Measurements from ENCODE around the gene RAD9A.
"Not testable (repeated sequence)": the region's sequence is repeated elsewhere in the genome, so short reads cannot be mapped to it uniquely, and the experiment has no call there.

Gene RAD9A

DNA sequence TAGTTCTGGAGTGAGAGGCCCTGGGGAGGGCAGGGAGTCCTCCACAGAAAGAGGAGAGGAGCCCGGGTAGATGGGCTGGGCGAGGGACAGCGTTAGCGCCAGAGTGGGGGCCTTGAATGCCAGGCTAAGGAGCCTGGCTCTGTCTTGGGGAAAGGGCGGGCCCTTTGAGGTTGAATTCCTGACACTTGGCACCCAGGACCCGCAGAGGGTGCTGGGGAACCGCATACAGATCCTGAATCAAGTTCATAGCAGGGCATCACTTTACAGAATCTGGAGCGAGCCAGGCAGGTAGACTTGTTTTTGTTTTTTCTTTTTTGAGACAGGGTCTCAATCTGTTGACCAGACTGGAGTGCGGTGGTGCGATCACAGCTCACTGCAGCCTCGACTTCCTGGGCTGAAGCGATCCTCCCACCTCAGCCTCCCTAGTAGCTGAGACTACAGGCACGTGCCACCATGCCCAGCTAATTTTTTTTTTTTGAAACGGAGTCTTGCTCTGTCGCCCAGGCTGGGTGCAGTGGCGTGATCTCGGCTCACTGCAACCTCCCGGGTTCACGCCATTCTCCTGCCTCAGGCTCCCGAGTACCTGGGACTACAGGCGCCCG is 29.7 kb downstream of the RAD9A start:
- in situ Hi-C loops (cut with HindIII; ENCODE audit: low sequenced_read_pairs): no loop called here

DNA sequence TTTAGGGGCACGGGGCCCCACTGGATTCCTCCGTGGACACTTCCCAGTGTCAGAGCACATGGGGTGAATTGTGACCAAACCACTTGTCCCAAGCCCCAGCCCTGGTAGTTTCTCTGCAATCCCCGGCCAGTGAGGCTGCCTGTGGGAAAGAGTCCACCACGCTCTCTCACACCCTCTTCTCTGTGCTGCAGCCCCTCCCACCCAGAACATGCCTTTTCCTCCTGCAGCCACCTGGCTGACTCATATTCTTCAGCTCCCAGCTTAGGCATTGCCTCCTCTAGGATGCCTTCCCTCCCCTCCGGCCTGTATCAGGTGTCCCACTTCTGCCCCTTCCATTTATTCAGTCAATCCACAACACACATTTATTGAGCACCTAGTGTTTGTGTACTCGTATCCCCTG is 31.1 kb downstream of the RAD9A start:
- in situ Hi-C loops (cut with HindIII; ENCODE audit: low sequenced_read_pairs): no loop called here

DNA sequence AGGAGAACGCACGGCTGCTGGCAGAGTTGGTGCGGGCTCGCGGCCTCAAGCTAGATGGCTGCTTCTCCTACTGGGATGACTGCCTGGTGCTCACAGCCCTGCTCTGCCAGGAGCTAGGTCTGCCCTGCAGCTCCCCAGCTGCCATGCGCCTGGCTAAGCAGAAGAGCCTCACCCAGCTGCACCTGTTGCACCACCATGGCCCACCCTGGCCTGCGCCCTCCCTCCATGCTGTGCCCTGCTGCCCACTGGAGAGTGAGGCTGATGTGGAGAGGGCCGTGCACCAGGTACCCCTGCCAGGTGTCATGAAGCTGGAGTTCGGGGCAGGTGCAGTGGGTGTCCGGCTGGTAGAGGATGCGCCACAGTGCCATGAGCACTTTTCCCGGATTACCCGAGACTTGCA is 31.7 kb downstream of the RAD9A start:
- in situ Hi-C loops (cut with HindIII; ENCODE audit: low sequenced_read_pairs): no loop called here

DNA sequence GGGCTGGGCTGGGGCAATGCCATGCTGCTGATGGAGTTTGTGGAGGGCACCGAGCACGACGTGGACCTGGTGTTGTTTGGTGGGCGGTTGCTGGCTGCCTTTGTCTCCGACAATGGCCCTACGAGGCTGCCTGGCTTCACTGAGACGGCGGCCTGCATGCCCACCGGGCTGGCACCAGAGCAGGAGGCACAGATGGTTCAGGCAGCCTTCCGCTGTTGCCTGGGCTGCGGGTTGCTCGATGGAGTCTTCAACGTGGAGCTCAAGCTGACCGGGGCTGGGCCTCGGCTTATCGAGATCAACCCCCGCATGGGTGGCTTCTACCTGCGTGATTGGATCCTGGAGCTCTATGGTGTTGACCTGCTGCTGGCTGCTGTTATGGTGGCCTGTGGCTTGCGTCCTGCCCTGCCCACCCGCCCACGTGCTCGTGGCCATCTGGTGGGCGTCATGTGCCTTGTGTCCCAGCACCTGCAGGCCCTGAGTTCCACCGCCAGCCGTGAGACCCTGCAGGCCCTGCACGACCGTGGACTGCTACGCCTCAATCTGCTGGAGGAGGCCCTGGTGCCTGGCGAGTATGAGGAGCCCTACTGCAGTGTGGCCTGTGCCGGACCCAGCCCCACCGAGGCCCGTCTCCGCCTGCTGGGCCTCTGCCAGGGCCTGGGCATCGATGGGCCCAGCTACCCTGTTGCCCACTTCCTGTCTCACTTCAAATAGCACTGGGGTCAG is 32.3 kb downstream of the RAD9A start:
- in situ Hi-C loops (cut with HindIII; ENCODE audit: low sequenced_read_pairs): no loop called here

DNA sequence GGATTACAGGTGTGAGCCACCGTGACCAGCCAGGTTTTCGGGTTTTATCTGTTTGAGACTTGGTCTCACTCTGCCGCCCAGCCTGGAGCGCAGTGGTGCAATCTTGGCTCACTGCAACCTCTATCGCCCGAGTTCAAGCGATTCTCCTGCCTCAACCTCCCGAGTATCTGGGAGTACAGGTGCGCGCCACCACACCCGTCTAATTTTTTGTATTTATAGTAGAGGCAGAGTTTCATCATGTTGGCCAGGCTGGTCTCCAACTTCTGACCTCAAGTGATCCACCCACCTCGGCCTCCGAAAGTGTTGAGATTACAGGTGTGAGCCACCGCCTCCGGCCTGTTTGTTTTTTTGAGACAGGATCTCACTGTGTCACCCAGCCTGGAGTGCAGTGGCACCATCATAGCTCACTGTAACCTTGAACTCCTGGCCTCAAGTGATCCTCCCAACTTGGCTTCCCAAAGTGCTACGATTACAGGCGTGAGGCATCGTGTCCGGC is 35.6 kb downstream of the RAD9A start:
- in situ Hi-C loops (cut with HindIII; ENCODE audit: low sequenced_read_pairs): not testable (repeated sequence)

DNA sequence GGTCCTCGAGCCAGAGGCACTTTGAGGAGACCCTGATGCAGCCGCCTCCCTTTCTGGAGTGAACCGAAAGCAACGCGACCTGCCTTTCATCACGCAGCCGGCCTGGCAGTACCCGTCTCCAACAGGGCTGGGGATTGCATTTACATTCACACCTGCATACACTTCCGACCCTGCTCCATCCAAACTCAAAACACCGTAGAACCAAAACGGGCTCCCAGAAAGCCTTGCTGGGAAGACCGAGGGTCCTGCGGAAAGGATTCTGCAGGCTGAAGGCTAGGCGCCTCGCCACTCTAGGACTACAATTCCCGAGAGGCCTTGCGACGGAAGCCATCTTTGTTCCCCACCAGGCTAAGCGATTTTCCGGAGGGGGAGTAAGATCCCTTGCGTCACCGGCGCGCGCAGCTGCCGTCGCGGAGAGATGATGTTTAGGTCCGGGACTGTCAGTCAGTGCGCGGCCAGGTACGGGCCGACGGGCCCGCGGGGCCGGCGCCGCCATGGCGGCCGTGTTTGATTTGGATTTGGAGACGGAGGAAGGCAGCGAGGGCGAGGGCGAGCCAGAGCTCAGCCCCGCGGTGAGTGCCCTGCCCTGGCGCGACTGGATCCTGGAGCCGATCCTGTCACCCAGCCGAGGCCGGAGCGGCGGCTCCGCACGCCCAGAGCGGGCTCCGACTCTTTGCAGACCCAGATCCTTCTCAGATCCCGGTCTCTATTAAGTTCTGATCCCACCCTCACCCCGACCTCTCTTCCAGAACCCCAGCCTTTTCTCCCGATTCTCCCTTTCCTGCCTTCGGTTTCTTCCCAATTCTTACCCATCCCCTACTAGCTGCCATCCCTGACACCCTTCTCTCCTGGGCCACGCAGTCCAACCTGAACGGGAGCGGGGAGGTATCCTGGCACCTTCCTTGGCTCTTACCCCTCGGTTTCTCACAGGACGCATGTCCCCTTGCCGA is 36.5 kb downstream of the RAD9A start, which contains the start of gene RPS6KB2:
RPS6KB2 (plus strand) TSS at position 443 of the 950 bp plus-strand sequence; CDS start at position 495, 52 bp downstream.
- in situ Hi-C loops (cut with HindIII; ENCODE audit: low sequenced_read_pairs): no loop called here

DNA sequence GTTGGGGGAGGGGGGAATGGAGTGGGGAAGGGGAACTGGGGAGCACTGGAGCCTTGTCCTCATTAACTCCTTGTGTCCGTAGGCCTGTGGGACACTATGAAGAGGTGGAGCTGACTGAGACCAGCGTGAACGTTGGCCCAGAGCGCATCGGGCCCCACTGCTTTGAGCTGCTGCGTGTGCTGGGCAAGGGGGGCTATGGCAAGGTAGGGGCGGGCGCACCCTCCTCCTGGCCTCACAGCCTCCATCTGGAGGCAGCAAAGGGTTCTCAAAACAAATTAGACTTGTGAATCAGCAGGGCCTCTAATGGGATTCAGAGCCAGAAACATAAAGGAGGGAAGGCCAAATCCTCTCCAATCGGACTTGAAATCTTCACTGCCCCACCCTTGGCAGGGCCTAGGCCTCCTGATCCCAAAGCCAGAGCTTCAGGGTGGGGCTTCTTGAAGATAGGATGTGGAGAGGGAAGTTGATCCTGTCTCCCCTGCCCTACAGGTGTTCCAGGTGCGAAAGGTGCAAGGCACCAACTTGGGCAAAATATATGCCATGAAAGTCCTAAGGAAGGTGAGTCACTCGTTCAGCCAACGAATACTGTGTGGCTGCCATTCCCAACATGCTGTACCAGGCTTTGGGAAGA is 37.4 kb downstream of the RAD9A start:
- in situ Hi-C loops (cut with HindIII; ENCODE audit: low sequenced_read_pairs): no loop called here

DNA sequence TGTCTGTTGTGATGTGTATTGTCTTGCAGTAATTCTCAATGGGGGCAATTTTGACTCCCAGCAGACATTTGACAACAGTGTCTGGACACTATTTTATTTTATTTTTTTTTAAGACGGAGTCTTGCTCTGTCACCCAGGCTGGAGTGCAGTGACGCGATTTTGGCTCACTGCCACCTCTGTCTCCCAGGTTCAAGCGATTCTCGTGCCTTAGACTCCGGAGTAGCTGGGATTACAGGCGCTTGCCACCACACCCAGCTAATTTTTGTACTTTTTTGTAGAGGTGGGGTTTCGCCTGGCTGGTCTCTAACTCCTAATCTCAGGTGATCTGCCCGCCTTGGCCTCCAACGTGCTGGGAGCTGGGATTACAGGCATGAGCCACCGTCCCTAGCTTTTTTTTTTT is 37.9 kb downstream of the RAD9A start:
- in situ Hi-C loops (cut with HindIII; ENCODE audit: low sequenced_read_pairs): no loop called here

DNA sequence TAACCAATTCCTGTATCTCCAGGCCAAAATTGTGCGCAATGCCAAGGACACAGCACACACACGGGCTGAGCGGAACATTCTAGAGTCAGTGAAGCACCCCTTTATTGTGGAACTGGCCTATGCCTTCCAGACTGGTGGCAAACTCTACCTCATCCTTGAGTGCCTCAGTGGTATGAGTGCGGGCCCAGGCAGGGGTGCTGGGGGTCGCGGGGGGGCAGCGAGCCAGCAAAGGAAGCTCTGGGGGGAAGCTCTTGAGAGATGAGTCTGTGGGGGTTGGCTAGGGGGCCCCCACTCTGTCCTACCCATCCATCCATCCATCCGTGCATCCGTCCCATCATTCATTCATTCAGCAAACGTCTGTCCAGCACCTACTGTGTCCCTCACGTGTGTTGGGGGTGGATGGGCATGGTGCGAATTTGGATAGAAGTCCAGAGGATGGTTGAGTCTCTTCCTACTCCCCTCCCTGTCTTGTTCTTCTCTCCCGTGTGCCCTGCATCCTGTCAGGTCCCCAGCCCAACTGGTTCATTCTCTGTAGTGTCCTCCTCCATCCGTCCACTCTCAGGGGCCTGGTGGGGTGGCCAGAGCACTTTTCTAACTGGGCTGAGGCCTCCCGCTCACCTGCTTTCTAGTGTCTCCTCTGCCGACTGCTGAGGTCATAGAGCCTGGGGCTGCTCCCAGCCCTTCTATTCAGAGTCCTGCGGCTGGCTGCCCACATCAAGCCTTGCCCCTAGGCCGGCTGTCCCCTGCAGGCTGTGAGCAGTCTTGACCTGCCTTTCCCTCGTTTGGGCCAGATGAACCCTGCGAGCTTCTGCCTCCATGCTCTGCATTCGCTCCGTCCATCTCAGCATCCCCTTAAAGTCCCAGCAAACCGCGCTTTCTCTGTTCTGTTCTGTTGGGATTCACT is 39.8 kb downstream of the RAD9A start:
- in situ Hi-C loops (cut with HindIII; ENCODE audit: low sequenced_read_pairs): no loop called here

DNA sequence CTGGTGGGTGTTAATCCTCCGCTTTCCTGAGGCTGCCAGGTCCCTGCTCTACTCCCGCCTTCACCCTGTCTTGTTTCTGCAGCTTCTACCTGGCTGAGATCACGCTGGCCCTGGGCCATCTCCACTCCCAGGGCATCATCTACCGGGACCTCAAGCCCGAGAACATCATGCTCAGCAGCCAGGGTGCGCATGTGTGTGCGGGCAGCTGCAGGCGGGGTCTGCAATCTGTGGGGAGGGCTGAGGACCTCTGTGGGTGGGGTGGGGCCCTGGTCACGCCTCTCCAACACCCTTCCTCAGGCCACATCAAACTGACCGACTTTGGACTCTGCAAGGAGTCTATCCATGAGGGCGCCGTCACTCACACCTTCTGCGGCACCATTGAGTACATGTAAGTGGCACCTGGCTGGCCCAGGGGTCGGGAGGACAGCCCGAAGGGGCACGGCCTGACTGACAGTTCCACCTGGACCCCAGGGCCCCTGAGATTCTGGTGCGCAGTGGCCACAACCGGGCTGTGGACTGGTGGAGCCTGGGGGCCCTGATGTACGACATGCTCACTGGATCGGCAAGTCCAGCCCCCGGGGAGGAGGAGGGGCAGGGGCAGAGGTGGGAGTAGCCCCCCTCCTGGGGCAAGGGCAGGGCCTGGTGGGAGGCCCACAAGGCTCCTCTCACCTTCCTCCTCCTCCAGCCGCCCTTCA is 41.0 kb downstream of the RAD9A start:
- in situ Hi-C loops (cut with HindIII; ENCODE audit: low sequenced_read_pairs): no loop called here

DNA sequence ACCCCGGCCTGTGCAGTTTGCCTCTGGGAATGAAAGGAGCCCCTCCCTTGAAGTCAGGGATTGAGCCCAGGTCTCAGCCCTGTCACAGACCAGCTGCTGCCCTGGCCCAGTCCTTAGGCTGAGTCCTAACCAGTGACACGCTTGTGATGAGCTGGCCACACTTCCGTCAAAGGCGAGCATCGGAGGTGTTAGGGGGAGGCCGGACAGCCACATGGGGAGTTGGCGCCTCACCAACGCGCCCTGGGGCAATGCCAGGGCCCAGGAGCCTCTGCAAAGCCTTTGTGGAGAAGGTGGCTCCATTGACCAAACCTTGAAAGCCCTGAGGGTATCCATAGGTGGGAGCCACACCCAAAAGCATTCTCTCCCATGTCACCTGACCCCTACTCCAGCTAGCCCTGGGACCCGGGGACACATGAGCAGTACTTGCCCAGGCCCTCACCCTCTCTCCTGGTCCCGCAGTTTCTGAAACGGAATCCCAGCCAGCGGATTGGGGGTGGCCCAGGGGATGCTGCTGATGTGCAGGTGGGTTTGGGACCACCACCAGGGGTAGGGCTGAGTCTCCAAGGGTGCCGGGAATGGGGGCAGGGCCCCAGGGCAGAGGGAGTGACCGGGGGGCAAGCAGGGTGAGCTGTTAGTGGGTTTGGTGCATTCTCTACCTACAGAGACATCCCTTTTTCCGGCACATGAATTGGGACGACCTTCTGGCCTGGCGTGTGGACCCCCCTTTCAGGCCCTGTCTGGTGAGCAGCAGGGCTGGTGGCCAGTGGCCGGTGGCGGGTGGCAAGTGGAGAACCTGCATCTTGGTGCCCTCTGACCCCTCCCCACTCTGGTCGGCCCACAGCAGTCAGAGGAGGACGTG is 42.0 kb downstream of the RAD9A start:
- in situ Hi-C loops (cut with HindIII; ENCODE audit: low sequenced_read_pairs): no loop called here

DNA sequence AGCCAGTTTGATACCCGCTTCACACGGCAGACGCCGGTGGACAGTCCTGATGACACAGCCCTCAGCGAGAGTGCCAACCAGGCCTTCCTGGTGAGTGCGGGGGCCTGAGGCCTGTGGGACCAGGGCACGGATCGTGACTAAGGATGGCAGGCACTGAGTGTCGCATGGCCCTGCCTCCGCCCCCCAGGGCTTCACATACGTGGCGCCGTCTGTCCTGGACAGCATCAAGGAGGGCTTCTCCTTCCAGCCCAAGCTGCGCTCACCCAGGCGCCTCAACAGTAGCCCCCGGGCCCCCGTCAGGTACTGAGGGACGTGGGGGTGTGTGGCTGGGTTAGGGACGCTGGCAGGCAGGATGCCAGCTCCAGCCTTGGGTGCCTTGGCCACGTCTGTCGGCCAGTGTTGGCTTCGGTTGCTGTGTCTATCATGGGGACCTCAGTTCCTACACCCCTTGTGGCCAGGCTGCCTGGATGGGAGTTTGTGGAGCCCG is 42.7 kb downstream of the RAD9A start:
- in situ Hi-C loops (cut with HindIII; ENCODE audit: low sequenced_read_pairs): no loop called here

DNA sequence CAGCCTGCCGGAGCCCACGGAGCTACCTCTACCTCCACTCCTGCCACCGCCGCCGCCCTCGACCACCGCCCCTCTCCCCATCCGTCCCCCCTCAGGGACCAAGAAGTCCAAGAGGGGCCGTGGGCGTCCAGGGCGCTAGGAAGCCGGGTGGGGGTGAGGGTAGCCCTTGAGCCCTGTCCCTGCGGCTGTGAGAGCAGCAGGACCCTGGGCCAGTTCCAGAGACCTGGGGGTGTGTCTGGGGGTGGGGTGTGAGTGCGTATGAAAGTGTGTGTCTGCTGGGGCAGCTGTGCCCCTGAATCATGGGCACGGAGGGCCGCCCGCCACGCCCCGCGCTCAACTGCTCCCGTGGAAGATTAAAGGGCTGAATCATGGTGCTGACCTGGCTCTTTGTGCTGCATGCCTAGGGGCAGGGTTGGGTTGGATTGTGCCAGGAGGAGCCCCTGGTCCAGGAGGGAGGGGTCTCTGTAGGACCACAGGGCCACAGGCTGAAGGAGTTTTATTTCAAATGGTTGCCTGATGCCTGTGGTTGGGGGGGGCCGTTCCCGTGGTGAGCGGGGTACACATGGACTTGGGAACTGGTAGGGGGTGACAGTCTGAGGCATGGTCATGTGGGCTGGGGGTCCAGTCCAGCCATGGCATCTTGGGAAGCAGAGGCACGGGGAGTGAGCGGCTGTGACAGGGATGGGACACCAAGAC is 43.4 kb downstream of the RAD9A start:
- in situ Hi-C loops (cut with HindIII; ENCODE audit: low sequenced_read_pairs): no loop called here

DNA sequence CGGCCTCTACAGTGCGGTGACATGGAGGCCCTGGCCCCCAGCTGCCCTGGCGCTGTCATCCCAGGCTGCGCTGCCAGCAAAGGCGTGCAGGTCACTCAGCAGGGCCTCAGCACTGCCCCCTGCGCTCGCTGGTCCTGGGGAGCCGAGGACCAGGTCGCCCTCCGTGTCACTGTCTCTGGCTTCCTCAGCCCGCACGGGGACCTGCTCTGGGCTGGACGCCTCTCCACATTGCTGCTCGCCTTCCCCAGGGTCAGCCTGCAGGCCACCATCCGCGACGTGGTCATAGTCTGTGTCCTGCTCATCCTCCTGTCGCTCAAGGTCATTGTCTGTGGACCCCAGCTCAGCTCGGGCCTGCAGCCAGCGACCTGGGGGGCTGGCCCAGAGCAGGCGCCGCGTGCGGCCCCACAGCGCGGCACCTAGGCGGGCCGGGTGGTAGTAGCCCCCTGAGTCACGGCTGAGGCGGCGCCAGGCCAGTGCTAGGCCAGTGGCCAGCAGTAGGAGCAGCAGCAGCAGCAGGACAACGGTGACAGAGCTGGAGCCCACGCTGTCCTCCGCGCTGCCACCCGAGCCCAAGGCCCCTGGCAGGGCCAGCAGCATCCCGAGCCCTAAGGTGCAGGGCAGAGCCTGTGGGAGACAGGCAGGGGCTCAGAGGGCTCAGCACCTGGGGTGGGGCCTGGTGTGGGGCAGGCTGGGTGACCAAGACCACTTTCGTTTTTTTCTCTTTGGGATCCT is 44.1 kb downstream of the RAD9A start:
- in situ Hi-C loops (cut with HindIII; ENCODE audit: low sequenced_read_pairs): no loop called here

DNA sequence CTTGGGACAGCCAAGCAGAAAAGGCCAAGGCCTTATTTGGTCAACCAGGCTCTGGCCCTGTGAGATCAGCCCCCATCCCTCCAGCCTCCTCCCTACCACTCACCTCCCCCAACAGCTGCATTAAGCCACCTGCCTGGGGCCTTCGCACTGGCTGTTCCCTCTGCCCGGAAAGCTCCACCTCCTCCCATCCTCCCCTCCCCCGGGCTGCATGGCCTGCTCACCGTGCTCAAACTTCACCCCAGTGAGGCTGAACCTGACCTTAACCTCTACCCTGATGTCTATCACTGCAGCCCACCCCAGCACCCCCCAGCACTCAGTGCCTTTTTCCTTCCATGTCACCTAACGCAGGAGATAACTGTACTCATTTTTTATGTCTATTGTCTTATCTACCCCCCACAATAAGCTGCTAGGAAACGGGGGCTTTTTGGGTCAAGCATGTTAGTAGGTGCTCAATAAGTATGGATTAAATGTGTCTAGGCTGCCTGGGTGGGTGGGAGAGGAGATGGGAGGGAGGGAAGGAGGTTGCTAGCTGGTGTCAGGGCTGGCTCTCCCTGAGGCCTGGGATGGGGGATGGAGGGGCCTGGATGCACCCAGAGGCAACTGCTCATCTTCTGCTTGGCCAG is 44.8 kb downstream of the RAD9A start:
- in situ Hi-C loops (cut with HindIII; ENCODE audit: low sequenced_read_pairs): no loop called here

DNA sequence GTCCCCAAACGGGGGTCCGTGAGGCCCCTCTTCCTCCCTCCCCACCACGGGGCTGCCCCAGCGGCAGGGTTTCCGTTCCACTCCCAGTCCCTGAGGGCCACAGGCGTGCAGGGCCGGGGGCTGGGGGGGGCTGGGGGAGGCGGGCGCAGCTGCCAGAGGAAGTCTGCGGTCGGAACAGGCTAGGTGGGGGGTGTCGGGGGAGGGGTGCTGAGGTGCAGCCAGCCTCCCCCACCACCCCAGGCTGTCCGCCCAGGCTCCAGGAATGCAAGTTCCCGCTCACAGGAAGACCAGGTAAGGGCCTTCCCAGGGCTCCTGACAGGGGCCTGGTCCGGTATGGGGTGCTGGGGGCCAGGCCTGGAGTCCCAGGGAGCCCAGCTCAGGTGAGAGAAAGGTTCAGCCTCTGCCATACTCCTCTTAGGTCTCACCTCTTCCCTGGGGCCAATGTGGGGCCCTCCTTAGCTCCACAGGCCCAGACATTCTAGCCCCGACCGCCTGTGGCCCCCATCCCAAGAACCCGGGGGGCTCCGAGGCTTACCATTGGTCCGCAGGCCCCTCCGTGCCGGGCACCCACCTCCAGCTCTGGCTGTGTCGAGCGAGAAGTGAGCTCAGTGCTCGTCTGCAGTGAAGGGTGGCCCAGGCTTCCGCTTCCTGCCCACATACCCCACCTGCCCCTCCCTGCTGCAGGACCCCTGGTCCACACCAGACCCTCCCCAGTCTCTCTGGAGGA is 45.5 kb downstream of the RAD9A start, which contains the start of gene PTPRCAP:
PTPRCAP (minus strand) TSS at position 601 of the 727 bp plus-strand sequence; CDS start at position 538, 63 bp downstream.
- in situ Hi-C loops (cut with HindIII; ENCODE audit: low sequenced_read_pairs): no loop called here
